DOHH2 (cell line): ENCODE data around the gene FBXO42.

ENCODE experiments used
- H3F3A ChIP-seq: fragments of 200-600 bp; sonication (generic), shearing (Covaris generic); 2 replicates; pipeline ENCODE4 v1.6.0; 2016; ENCODE audit warnings: antibody characterized with exemption, mild to moderate bottlenecking; ENCODE audit not compliant: control insufficient read depth, insufficient read depth
- H3K27ac ChIP-seq: fragments of 200-600 bp; sonication (generic); 2 replicates; pipeline ENCODE4 v1.5.1; 2014; ENCODE audit warnings: low read depth, mild to moderate bottlenecking, low read length, moderate library complexity
- H3K27me3 ChIP-seq: fragments of 200-600 bp; sonication (generic); 2 replicates; pipeline ENCODE4 v1.6.1; 2014; ENCODE audit warnings: mild to moderate bottlenecking, low read length, mixed read lengths; ENCODE audit not compliant: control insufficient read depth
- H3K36me3 ChIP-seq: fragments of 200-600 bp; sonication (generic); 2 replicates; pipeline ENCODE4 v1.6.1; 2014; ENCODE audit warnings: mild to moderate bottlenecking, low read length, moderate library complexity, mixed read lengths; ENCODE audit not compliant: control insufficient read depth
- H3K4me1 ChIP-seq: fragments of 200-600 bp; sonication (generic); 2 replicates; pipeline ENCODE4 v1.6.1; 2014; ENCODE audit warnings: mild to moderate bottlenecking, low read length, mixed read lengths; ENCODE audit not compliant: control insufficient read depth
- H3K4me2 ChIP-seq: fragments of 200-600 bp; sonication (generic); 2 replicates; pipeline ENCODE4 v1.6.0; 2014; ENCODE audit warnings: mild to moderate bottlenecking, low read length, moderate library complexity
- H3K4me3 ChIP-seq: fragments of 200-600 bp; sonication (generic); 2 replicates; pipeline ENCODE4 v1.5.1; 2014; ENCODE audit warnings: mild to moderate bottlenecking, low read length, mixed read lengths
- H3K79me2 ChIP-seq: fragments of 200-600 bp; sonication (generic); 2 replicates; pipeline ENCODE4 v1.6.1; 2014; ENCODE audit warnings: mild to moderate bottlenecking, low read length, mixed read lengths; ENCODE audit not compliant: control insufficient read depth
- H3K9me2 ChIP-seq: fragments of 200-600 bp; sonication (generic); replicated peaks from 2 replicates; pipeline ENCODE4 v1.6.1; 2014; ENCODE audit warnings: mild to moderate bottlenecking, low read length, mixed read lengths; ENCODE audit not compliant: control insufficient read depth
- H3K9me3 ChIP-seq: fragments of 200-600 bp; sonication (generic); 2 replicates; pipeline ENCODE4 v1.6.1; 2014; ENCODE audit warnings: antibody characterized with exemption, low read length, mixed read lengths; ENCODE audit not compliant: control insufficient read depth, insufficient read depth
- H4K20me1 ChIP-seq: fragments of 200-600 bp; sonication (generic); 2 replicates; pipeline ENCODE4 v1.6.0; 2014; ENCODE audit warnings: low read depth, mild to moderate bottlenecking, antibody characterized with exemption, low read length, moderate library complexity; ENCODE audit not compliant: control insufficient read depth, insufficient read depth
- CTCF ChIP-seq: fragments of 200-600 bp; sonication (generic); IDR thresholded peaks from one replicate; pipeline ENCODE4 v1.5.1; 2014; ENCODE audit warnings: antibody characterized with exemption, mild to moderate bottlenecking, low read depth, low read length; ENCODE audit not compliant: poor library complexity, severe bottlenecking
- EZH2phosphoT487 ChIP-seq: fragments of 200-600 bp; sonication (generic); IDR thresholded peaks from 2 replicates; pipeline ENCODE4 v1.6.1; 2017; ENCODE audit warnings: borderline replicate concordance, mild to moderate bottlenecking, antibody characterized with exemption, low read length, moderate library complexity, mixed read lengths

The FBXO42 gene

GRCh38 chr1:16205334-16205671, 147.0 kb downstream of the FBXO42 start:
- H3K27me3 ChIP-seq, result no peaks in the 10 kb centered on the region
- no peaks in the 10 kb centered on the region for H3K36me3 ChIP-seq
- no peaks in the 10 kb centered on the region for H3K9me3 ChIP-seq
- H3F3A ChIP-seq, result no peaks in the 10 kb centered on the region
- no peaks in the 10 kb centered on the region for H3K79me2 ChIP-seq
- H4K20me1 ChIP-seq, result no peaks in the 10 kb centered on the region
- no peaks in the 10 kb centered on the region for H3K9me2 ChIP-seq
- H3K4me3 ChIP-seq, result no peak overlapping the region
- no peak overlapping the region for H3K27ac ChIP-seq
- peak; percentile 4 for TF ChIP-seq CTCF
- TF ChIP-seq EZH2phosphoT487, result no peak
- H3K4me2 ChIP-seq, result no peak overlapping the region
- H3K4me1 ChIP-seq, result peaks cover 11% of the 10 kb centered on the region

GRCh38 chr1:16204634-16205333, 147.5 kb downstream of the FBXO42 start:
- TF ChIP-seq EZH2phosphoT487 (no peak), CTCF (peak; percentile 47)
- peaks cover 11% of the 10 kb centered on the region for H3K4me1 ChIP-seq
- no peaks in the 10 kb centered on the region for H3K79me2 ChIP-seq
- no peaks in the 10 kb centered on the region for H3K9me2 ChIP-seq
- no peaks in the 10 kb centered on the region for H3K36me3 ChIP-seq
- H3K9me3 ChIP-seq, result no peaks in the 10 kb centered on the region
- no peaks in the 10 kb centered on the region for H3K27me3 ChIP-seq
- no peak overlapping the region for H3K27ac ChIP-seq
- H3F3A ChIP-seq, result no peaks in the 10 kb centered on the region
- H3K4me3 ChIP-seq, result no peak overlapping the region
- H3K4me2 ChIP-seq, result no peak overlapping the region
- H4K20me1 ChIP-seq, result no peaks in the 10 kb centered on the region

- H4K20me1 ChIP-seq, result no peaks in the 10 kb centered on the region
- no peaks in the 10 kb centered on the region for H3K9me3 ChIP-seq
- H3K27me3 ChIP-seq, result no peaks in the 10 kb centered on the region
- H3K4me1 ChIP-seq, result peaks cover 11% of the 10 kb centered on the region
- no peaks in the 10 kb centered on the region for H3K79me2 ChIP-seq
- H3F3A ChIP-seq, result no peaks in the 10 kb centered on the region
- H3K4me3 ChIP-seq, result no peak overlapping the region
- no peaks in the 10 kb centered on the region for H3K36me3 ChIP-seq
- TF ChIP-seq EZH2phosphoT487 (no peak), CTCF (no peak)
- no peak overlapping the region for H3K27ac ChIP-seq
- H3K9me2 ChIP-seq, result no peaks in the 10 kb centered on the region
- no peak overlapping the region for H3K4me2 ChIP-seq
Observed at GRCh38 chr1:16204216-16204615, 148.1 kb downstream of the FBXO42 start.
